ENCODE results near the gene MBP.

DNA sequence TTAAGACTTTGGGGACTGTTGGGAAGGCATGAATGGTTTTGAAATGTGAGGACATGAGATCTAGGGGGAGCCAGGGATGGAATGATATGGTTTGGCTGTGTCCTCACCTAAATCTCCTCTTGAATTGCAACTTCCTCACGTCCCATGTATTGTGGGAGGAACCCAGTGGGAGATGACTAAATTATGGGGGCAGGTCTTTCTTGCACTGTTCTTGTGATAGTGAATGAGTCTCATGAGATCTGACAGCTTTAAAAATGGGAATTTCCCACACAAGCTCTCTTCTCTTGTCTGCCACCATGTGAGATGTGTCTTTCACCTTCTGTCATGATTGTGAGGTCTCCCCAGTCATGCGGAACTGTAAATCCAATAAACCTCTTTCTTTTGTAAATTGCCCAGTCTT lies 11.5 kb upstream of the MBP start:
- TF ChIP-seq POLR2AphosphoS5 (IDR thresholded peaks at IDR 0.05; ENCODE audit: low read depth, low read length) = no peak
- no peak for TF ChIP-seq POLR2A (IDR thresholded peaks at IDR 0.05; ENCODE audit: low read depth, low read length)
- no peak for TF ChIP-seq TAF1 (IDR thresholded peaks at IDR 0.05; ENCODE audit: low read depth, low read length)
- no peak for TF ChIP-seq SPI1 (IDR thresholded peaks at IDR 0.05; ENCODE audit: low read depth, low read length)

Measured in GM12891 (cell line).